Spinal cord (tissue), 10 donors: Measurements from ENCODE around the gene C16orf92. TPM values are rescaled to one million over a fixed set of nuclear protein-coding genes. Genes with fewer than 3 reads are reported as not detected.
A peak's percentile ranks its signal among the peaks of the same experiment; 100 is the strongest.
"Not testable (repeated sequence)": the region's sequence is repeated elsewhere in the genome, so short reads cannot be mapped to it uniquely, and the experiment has no call there.

Experiments used
- DNase-seq, 6 donors: peaks; one replicate each; pipeline versions ENCODE4 v3.0.0 to v3.0.0-alpha.2; 2013 to 2015; ENCODE audit warnings: low spot score in 6 of 6, low read depth in 4 of 6
- H3K27ac ChIP-seq: one replicate; pipeline ENCODE4 v1.5.1; 2013; ENCODE audit warnings: low read depth, low read length, control low read depth
- H3K27me3 ChIP-seq: one replicate; pipeline ENCODE4 v1.6.1; 2013; ENCODE audit warnings: low read length; ENCODE audit not compliant: control insufficient read depth, insufficient read depth
- H3K36me3 ChIP-seq: one replicate; pipeline ENCODE4 v1.6.1; 2013; ENCODE audit warnings: low read length; ENCODE audit not compliant: control insufficient read depth, insufficient read depth
- H3K4me1 ChIP-seq: one replicate; pipeline ENCODE4 v1.6.1; 2013; ENCODE audit warnings: low read length; ENCODE audit not compliant: control insufficient read depth, insufficient read depth
- H3K4me3 ChIP-seq: one replicate; pipeline ENCODE4 v1.5.1; 2013; ENCODE audit warnings: low read depth, low read length, control low read depth
- H3K9me3 ChIP-seq: one replicate; pipeline ENCODE4 v1.6.1; 2013; ENCODE audit warnings: low read length; ENCODE audit not compliant: control insufficient read depth, insufficient read depth
- WGBS: methylation state at CpG from one replicate; pipeline ENCODE4 v1.1.5; 2013; ENCODE audit warnings: missing lambda C conversion rate; ENCODE audit not compliant: insufficient coverage; 5-methylcytosine and 5-hydroxymethylcytosine counted together
- polyA plus RNA-seq, 2 donors: library from polyadenylated mRNA; unstranded; fragments of 120-200 nt; gene quantifications; one replicate each; pipeline ENCODE4 v1.2.1, GENCODE V29; 2013; ENCODE audit not compliant: insufficient read length in 2 of 2
- total RNA-seq, 2 donors: library from RNA; depleted of rRNA in 1 of 2; stranded (reverse); fragments of 120-200 nt in 1 of 2; fragments of >200 nt in 1 of 2; gene quantifications; one replicate each; pipeline versions ENCODE4 v1.2.3 to v1.2.4, GENCODE V29; 2013 to 2014
- donor health status: healthy.

Gene C16orf92
- total and polyA plus RNA-seq, 4 donors: 0.76 to 2.0 TPM; not detected in 2

GRCh38 chr16:30032083-30032819 lies 9.3 kb downstream of the C16orf92 start:
- DNase-seq: peak in 5 of 6 donors; percentile 53 to 98 (median 88)
- H3K4me1 ChIP-seq: peaks cover 52% of the 10 kb centered on the region
- H3K4me3 ChIP-seq: no peak overlapping the region
- 4% methylated on average over 6 of the region's 12 CpGs for WGBS
- no peaks in the 10 kb centered on the region for H3K9me3 ChIP-seq
- H3K27me3 ChIP-seq: peaks cover 2% of the 10 kb centered on the region
- H3K27ac ChIP-seq: no peak overlapping the region
- H3K36me3 ChIP-seq: peaks cover 12% of the 10 kb centered on the region

- no peaks in the 10 kb centered on the region for H3K9me3 ChIP-seq
- H3K27me3 ChIP-seq: peaks cover 2% of the 10 kb centered on the region
- H3K4me3 ChIP-seq: no peak overlapping the region
- no peak overlapping the region for H3K27ac ChIP-seq
- H3K36me3 ChIP-seq: peaks cover 4% of the 10 kb centered on the region
- DNase-seq: no peak
- peaks cover 42% of the 10 kb centered on the region for H3K4me1 ChIP-seq
- WGBS: 81% methylated on average over 7 of the region's 7 CpGs
Measured at GRCh38 chr16:30033270-30033669, 10.3 kb downstream of the C16orf92 start.

GRCh38 chr16:30040221-30040620 lies 17.2 kb downstream of the C16orf92 start:
- Histone ChIP-seq H3K36me3 (no peaks in the 10 kb centered on the region), H3K4me3 (no peak overlapping the region), H3K4me1 (no peaks in the 10 kb centered on the region), H3K27ac (no peak overlapping the region), H3K9me3 (no peaks in the 10 kb centered on the region), H3K27me3 (no peaks in the 10 kb centered on the region)
- 75% methylated on average over 3 of the region's 5 CpGs for WGBS
- no peak for DNase-seq

GRCh38 chr16:30040690-30041089 lies 17.7 kb downstream of the C16orf92 start:
- not testable (repeated sequence) for H3K9me3 ChIP-seq, DNase-seq, H3K27me3 ChIP-seq, H3K36me3 ChIP-seq, H3K27ac ChIP-seq, H3K4me1 ChIP-seq, H3K4me3 ChIP-seq
- 78% methylated on average over 1 of the region's 5 CpGs for WGBS

- peak in 2 of 6 donors; percentile 51 to 64 for DNase-seq
- H3K36me3 ChIP-seq: no peaks in the 10 kb centered on the region
- no peak overlapping the region for H3K4me3 ChIP-seq
- 83% methylated on average over 1 of the region's 5 CpGs for WGBS
- no peaks in the 10 kb centered on the region for H3K4me1 ChIP-seq
- no peak overlapping the region for H3K27ac ChIP-seq
- H3K9me3 ChIP-seq: no peaks in the 10 kb centered on the region
- H3K27me3 ChIP-seq: no peaks in the 10 kb centered on the region
Measured at GRCh38 chr16:30041841-30042240, 18.8 kb downstream of the C16orf92 start.

- no peak for DNase-seq
- H3K4me3 ChIP-seq: no peak overlapping the region
- no peaks in the 10 kb centered on the region for H3K9me3 ChIP-seq
- H3K27ac ChIP-seq: no peak overlapping the region
- H3K27me3 ChIP-seq: no peaks in the 10 kb centered on the region
- WGBS: 83% methylated on average over 1 of the region's 8 CpGs
- H3K36me3 ChIP-seq: no peaks in the 10 kb centered on the region
- H3K4me1 ChIP-seq: peaks cover 17% of the 10 kb centered on the region
Measured at GRCh38 chr16:30046178-30046577, 23.2 kb downstream of the C16orf92 start.

GRCh38 chr16:30046588-30046987 lies 23.6 kb downstream of the C16orf92 start:
- H3K27ac ChIP-seq: no peak overlapping the region
- H3K27me3 ChIP-seq: no peaks in the 10 kb centered on the region
- H3K36me3 ChIP-seq: no peaks in the 10 kb centered on the region
- peaks cover 18% of the 10 kb centered on the region for H3K4me1 ChIP-seq
- no peak overlapping the region for H3K4me3 ChIP-seq
- no peak for DNase-seq
- whole genome bisulfite sequencing: no CpG with 5 or more reads among the region's 1 CpG
- H3K9me3 ChIP-seq: no peaks in the 10 kb centered on the region

- no peaks in the 10 kb centered on the region for H3K9me3 ChIP-seq
- no peaks in the 10 kb centered on the region for H3K27me3 ChIP-seq
- H3K4me3 ChIP-seq: no peak overlapping the region
- H3K4me1 ChIP-seq: peaks cover 44% of the 10 kb centered on the region
- DNase-seq: peak in 4 of 6 donors; percentile 41 to 92 (median 76)
- 39% methylated on average over 6 of the region's 8 CpGs for WGBS
- peak overlapping the region; percentile 64 for H3K27ac ChIP-seq
- peaks cover 3% of the 10 kb centered on the region for H3K36me3 ChIP-seq
Measured at GRCh38 chr16:30049871-30050270, 26.9 kb downstream of the C16orf92 start.

GRCh38 chr16:30051518-30051917 lies 28.5 kb downstream of the C16orf92 start:
- peaks cover 47% of the 10 kb centered on the region for H3K4me1 ChIP-seq
- H3K27me3 ChIP-seq: no peaks in the 10 kb centered on the region
- 85% methylated on average over 3 of the region's 3 CpGs for WGBS
- no peaks in the 10 kb centered on the region for H3K9me3 ChIP-seq
- no peak overlapping the region for H3K27ac ChIP-seq
- H3K4me3 ChIP-seq: no peak overlapping the region
- no peak for DNase-seq
- H3K36me3 ChIP-seq: peaks cover 13% of the 10 kb centered on the region
